ENCODE results near the gene EEFSEC.

Gene EEFSEC

GRCh38 chr3:128235207-128235926, 82.1 kb downstream of the EEFSEC start:
- no peak for DNase-seq (ENCODE audit: low spot score)
- no peak overlapping the region for H3K27ac ChIP-seq
- ChIA-PET CTCF (interaction anchor here (1.8 kb wide), 1 partner anchor 9 kb away, joined by 7 read pairs; no protein-coding TSS in a partner anchor), POLR2A (ENCODE audit: low non-redundant PET) (no interaction called here)
- TF ChIP-seq CTCF (conservative IDR thresholded peaks at IDR 0.05; ENCODE audit: low read depth), result no peak

- no peak overlapping the region for H3K27ac ChIP-seq
- TF ChIP-seq CTCF (conservative IDR thresholded peaks at IDR 0.05; ENCODE audit: low read depth), result no peak
- ChIA-PET POLR2A (ENCODE audit: low non-redundant PET) (no interaction called here), CTCF (interaction anchor here (1.8 kb wide), 1 partner anchor 10 kb away, joined by 7 read pairs; no protein-coding TSS in a partner anchor)
- DNase-seq (ENCODE audit: low spot score), result no peak
Observed at GRCh38 chr3:128236657-128237056, 83.4 kb downstream of the EEFSEC start.

GRCh38 chr3:128237348-128238183, 84.3 kb downstream of the EEFSEC start:
- H3K27ac ChIP-seq, result no peak overlapping the region
- ChIA-PET CTCF (no interaction called here), POLR2A (ENCODE audit: low non-redundant PET) (no interaction called here)
- no peak for TF ChIP-seq CTCF (conservative IDR thresholded peaks at IDR 0.05; ENCODE audit: low read depth)
- DNase-seq (ENCODE audit: low spot score), result no peak

GRCh38 chr3:128238184-128238489, 84.9 kb downstream of the EEFSEC start:
- H3K27ac ChIP-seq, result no peak overlapping the region
- no peak for TF ChIP-seq CTCF (conservative IDR thresholded peaks at IDR 0.05; ENCODE audit: low read depth)
- DNase-seq (ENCODE audit: low spot score), result no peak
- POLR2A ChIA-PET (ENCODE audit: low non-redundant PET), result no interaction called here
- CTCF ChIA-PET, result no interaction called here

GRCh38 chr3:128239304-128239703, 86.0 kb downstream of the EEFSEC start:
- no peak overlapping the region for H3K27ac ChIP-seq
- DNase-seq (ENCODE audit: low spot score), result no peak
- no peak for TF ChIP-seq CTCF (conservative IDR thresholded peaks at IDR 0.05; ENCODE audit: low read depth)
- ChIA-PET POLR2A (ENCODE audit: low non-redundant PET) (no interaction called here), CTCF (interaction anchor here (0.6 to 0.7 kb wide), 2 partner anchors 15 to 897 kb away, joined by 3 to 4 read pairs; no protein-coding TSS in a partner anchor)

GRCh38 chr3:128240232-128240631, 87.0 kb downstream of the EEFSEC start:
- H3K27ac ChIP-seq, result no peak overlapping the region
- CTCF ChIA-PET, result interaction anchor here (0.6 kb wide), 1 partner anchor 896 kb away, joined by 4 read pairs; no protein-coding TSS in a partner anchor
- TF ChIP-seq CTCF (conservative IDR thresholded peaks at IDR 0.05; ENCODE audit: low read depth), result no peak
- DNase-seq (ENCODE audit: low spot score), result no peak
- POLR2A ChIA-PET (ENCODE audit: low non-redundant PET), result no interaction called here

Data from RWPE1 (cell line).